ENCODE results near the gene MAP3K8. TPM values are rescaled to one million over a fixed set of nuclear protein-coding genes. Genes with fewer than 3 reads are reported as not detected.

The MAP3K8 gene
- total and polyA plus RNA-seq, 9 of the 15 experiments (the other 6 are each of a cell fraction or from before 2014, with no cell fraction given) = 6.9 to 23.6 (median 13.6) TPM

DNA sequence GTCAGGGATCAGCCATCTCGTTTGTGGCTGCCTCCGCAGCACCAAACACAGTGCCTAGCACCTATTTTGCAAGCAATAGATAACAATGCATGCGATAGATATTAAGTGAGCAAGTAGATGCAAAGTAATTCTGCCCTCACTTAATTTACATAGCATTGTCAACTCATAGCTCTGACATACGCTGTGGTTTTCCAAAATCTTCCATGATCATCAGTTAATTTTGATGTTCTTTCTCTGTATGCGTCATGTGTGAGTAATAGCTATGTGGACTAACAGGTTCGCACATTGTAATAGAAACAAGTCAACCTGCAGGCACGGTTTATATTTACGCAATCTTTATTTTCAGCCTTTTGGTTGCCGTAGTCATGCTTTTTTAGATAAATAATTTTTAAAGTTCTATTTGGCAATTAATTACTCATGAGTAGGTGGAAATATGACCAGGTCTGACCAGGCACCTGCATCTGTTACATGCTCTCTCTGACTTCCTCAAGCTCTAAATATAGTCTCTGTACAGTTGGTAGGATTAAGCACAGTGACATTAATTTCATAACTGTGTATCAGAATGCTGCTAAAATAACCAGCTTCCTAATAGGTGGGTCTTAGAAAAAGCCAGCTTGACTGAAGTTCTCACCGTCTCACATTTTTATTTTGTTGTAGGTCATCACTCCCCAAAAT, 13.3 kb downstream of the MAP3K8 start:
- H3K9ac ChIP-seq (ENCODE audit: insufficient read depth in 1 of 2, low read depth in 2 of 2, low read length in 2 of 2) = no peak overlapping the region
- no peaks in the 10 kb centered on the region for H3K27me3 ChIP-seq (ENCODE audit: control insufficient read depth in 2 of 2, insufficient read depth in 2 of 2, low read length in 2 of 2)
- no peak for TF ChIP-seq FOXK2 (conservative IDR thresholded peaks at IDR 0.05 in 1 of 2, IDR thresholded peaks at IDR 0.05 in 1 of 2; ENCODE audit: low read depth in 2 of 2)
- TF ChIP-seq FOSL1 (tag; conservative IDR thresholded peaks at IDR 0.05) = peak; percentile 63
- H3K9me3 ChIP-seq (replicated peaks; ENCODE audit: control insufficient read depth, insufficient read depth, low read depth, low read length) = no peaks in the 10 kb centered on the region
- no TSS peak for BruUV-seq (replicated peaks)
- no peak overlapping the region for H3K4me2 ChIP-seq (ENCODE audit: insufficient read depth, low read length)
- H4K20me1 ChIP-seq (replicated peaks; ENCODE audit: control insufficient read depth, insufficient read depth, low read length) = no peaks in the 10 kb centered on the region
- no peak overlapping the region for H3K27ac ChIP-seq (ENCODE audit: extremely low read depth, low read depth, low read length)
- H3K9me1 ChIP-seq (ENCODE audit: control insufficient read depth, insufficient read depth, low read length) = no peaks in the 10 kb centered on the region
- intact Hi-C loops (cut with micrococcal nuclease) (no loop called here), in situ Hi-C loops (cut with MboI) (no loop called here)
- ATAC-seq (no peak), FAIRE-seq (no peak), DNase-seq (ENCODE audit: extremely low read depth in 1 of 4, low spot score in 3 of 4) (no peak)
- ChIA-PET POLR2A (interaction anchor here (1.0 to 1.1 kb wide), 4 partner anchors 11 to 15 kb away, joined by 3 read pairs; partner anchors contain the start of gene MAP3K8), CTCF (ENCODE audit: low intra/inter-chr PET ratio) (no interaction called here)
- peaks cover 27% of the 10 kb centered on the region for H3K79me2 ChIP-seq (ENCODE audit: control insufficient read depth, insufficient read depth, low read length)
- H2AFZ ChIP-seq (ENCODE audit: low read depth, low read length) = no peak overlapping the region
- no peak overlapping the region for H3K4me3 ChIP-seq
- peaks cover 66% of the 10 kb centered on the region for H3K36me3 ChIP-seq (ENCODE audit: control insufficient read depth, insufficient read depth, low read length)
- WGBS (ENCODE audit: insufficient coverage, low coverage, missing lambda C conversion rate) = 80% methylated on average over 10 of the region's 10 CpGs
- H3K4me1 ChIP-seq (replicated peaks in 1 of 2; ENCODE audit: control insufficient read depth in 2 of 2, insufficient read depth in 2 of 2, low read length in 2 of 2) = peaks cover 3 to 13% of the 10 kb centered on the region in 2 experiments; a peak in 2 of 5 replicates

DNA sequence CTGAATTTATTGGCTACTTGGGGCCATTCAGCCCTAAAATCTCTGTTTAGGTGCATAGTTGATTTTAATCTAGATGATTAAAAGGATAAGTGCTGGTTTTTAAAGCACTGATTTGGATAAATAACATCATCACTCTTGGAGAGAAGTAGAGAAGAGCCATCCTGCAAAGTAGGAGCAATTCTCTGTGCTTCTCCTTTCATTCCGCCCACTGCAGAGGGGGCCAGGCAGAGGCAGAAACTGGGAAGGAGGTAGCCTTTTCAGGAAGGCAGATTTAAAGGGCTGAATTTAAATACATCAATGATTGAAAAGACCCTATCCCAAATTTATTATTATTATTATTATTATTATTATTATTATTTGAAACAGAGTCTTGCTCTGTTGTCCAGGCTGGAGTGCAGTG, 14.1 kb downstream of the MAP3K8 start:
- Histone ChIP-seq H3K9ac (ENCODE audit: insufficient read depth in 1 of 2, low read depth in 2 of 2, low read length in 2 of 2) (no peak overlapping the region), H2AFZ (ENCODE audit: low read depth, low read length) (no peak overlapping the region), H3K27ac (ENCODE audit: extremely low read depth, low read depth, low read length) (no peak overlapping the region), H3K4me2 (ENCODE audit: insufficient read depth, low read length) (no peak overlapping the region), H3K9me1 (ENCODE audit: control insufficient read depth, insufficient read depth, low read length) (no peaks in the 10 kb centered on the region), H4K20me1 (replicated peaks; ENCODE audit: control insufficient read depth, insufficient read depth, low read length) (no peaks in the 10 kb centered on the region), H3K36me3 (ENCODE audit: control insufficient read depth, insufficient read depth, low read length) (peaks cover 62% of the 10 kb centered on the region), H3K9me3 (replicated peaks; ENCODE audit: control insufficient read depth, insufficient read depth, low read depth, low read length) (no peaks in the 10 kb centered on the region), H3K79me2 (ENCODE audit: control insufficient read depth, insufficient read depth, low read length) (peaks cover 18% of the 10 kb centered on the region), H3K4me3 (no peak overlapping the region), H3K4me1 (replicated peaks in 1 of 2; ENCODE audit: control insufficient read depth in 2 of 2, insufficient read depth in 2 of 2, low read length in 2 of 2) (peaks cover 3 to 6% of the 10 kb centered on the region in 2 experiments; a peak in 2 of 5 replicates), H3K27me3 (ENCODE audit: control insufficient read depth in 2 of 2, insufficient read depth in 2 of 2, low read length in 2 of 2) (no peaks in the 10 kb centered on the region)
- ChIA-PET CTCF (ENCODE audit: low intra/inter-chr PET ratio) (no interaction called here), POLR2A (interaction anchor here (0.6 to 1.0 kb wide), 3 partner anchors 13 to 28 kb away, joined by 3 read pairs; no protein-coding TSS in a partner anchor)
- 100% methylated on average over 1 of the region's 1 CpG for WGBS (ENCODE audit: insufficient coverage, low coverage, missing lambda C conversion rate)
- ATAC-seq (no peak), FAIRE-seq (no peak), DNase-seq (ENCODE audit: extremely low read depth in 1 of 4, low spot score in 3 of 4) (no peak)
- BruUV-seq (replicated peaks) = no TSS peak
- in situ Hi-C loops (cut with MboI) (no loop called here), intact Hi-C loops (cut with micrococcal nuclease) (no loop called here)
- no peak for TF ChIP-seq ESRRB (CRISPR knock-in tag; IDR thresholded peaks at IDR 0.05; ENCODE audit: borderline replicate concordance)
- no peak for TF ChIP-seq ZNF253 (CRISPR knock-in tag; conservative IDR thresholded peaks at IDR 0.05)
- TF ChIP-seq, protein P1, sequence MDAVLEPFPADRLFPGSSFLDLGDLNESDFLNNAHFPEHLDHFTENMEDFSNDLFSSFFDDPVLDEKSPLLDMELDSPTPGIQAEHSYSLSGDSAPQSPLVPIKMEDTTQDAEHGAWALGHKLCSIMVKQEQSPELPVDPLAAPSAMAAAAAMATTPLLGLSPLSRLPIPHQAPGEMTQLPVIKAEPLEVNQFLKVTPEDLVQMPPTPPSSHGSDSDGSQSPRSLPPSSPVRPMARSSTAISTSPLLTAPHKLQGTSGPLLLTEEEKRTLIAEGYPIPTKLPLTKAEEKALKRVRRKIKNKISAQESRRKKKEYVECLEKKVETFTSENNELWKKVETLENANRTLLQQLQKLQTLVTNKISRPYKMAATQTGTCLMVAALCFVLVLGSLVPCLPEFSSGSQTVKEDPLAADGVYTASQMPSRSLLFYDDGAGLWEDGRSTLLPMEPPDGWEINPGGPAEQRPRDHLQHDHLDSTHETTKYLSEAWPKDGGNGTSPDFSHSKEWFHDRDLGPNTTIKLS (IDR thresholded peaks at IDR 0.05; ENCODE audit: borderline replicate concordance, low read depth) = no peak
- TF ChIP-seq NCOA6 (IDR thresholded peaks at IDR 0.05) = no peak
- TF ChIP-seq RBM22 (IDR thresholded peaks at IDR 0.05; ENCODE audit: low read depth, low read length, poor library complexity, severe bottlenecking) = no peak
- TF ChIP-seq ZBTB7A (IDR thresholded peaks at IDR 0.05; ENCODE audit: borderline replicate concordance, control insufficient read depth, low read depth, low read length) = no peak
- TF ChIP-seq NFE2 (IDR thresholded peaks at IDR 0.05; ENCODE audit: low read depth) = no peak
- TF ChIP-seq ZNF644 (tag; IDR thresholded peaks at IDR 0.05; ENCODE audit: low read depth) = no peak
- no peak for TF ChIP-seq LCOR (CRISPR knock-in tag; IDR thresholded peaks at IDR 0.05)
- TF ChIP-seq ZZZ3 (IDR thresholded peaks at IDR 0.05) = no peak
